Mesenteric fat pad (tissue), 1 donor: ENCODE data around the gene GREM1. TPM values are rescaled to one million over a fixed set of nuclear protein-coding genes. Genes with fewer than 3 reads are reported as not detected.

ENCODE experiments used
- DNase-seq: peaks from one replicate; pipeline ENCODE4 v3.0.0-alpha.2; 2020; ENCODE audit warnings: low spot score
- long read RNA-seq: library from polyadenylated mRNA; unstranded; transcript quantifications from one replicate; pipeline ENCODE4 v2.0.0, GENCODE V29; 2020
- total RNA-seq: library from RNA; stranded (reverse); fragmentation: NEBNext Ultra II Directional; extraction: Animal tissue kit (Norgen Biotek cat#: 25700); gene quantifications from one replicate; pipeline ENCODE4 v1.2.1, GENCODE V29; 2021
- donor health status: DM: yes; HTN: yes; CAD: no.

Gene GREM1
- 435 TPM for total RNA-seq
- long read RNA-seq, full-length matches to known transcripts: 61 of 108 reads
- long read RNA-seq, partial matches to known transcripts: 0 of 108 reads
- long read RNA-seq, other reads (novel, unspliced or antisense): 47 of 108 reads

DNA sequence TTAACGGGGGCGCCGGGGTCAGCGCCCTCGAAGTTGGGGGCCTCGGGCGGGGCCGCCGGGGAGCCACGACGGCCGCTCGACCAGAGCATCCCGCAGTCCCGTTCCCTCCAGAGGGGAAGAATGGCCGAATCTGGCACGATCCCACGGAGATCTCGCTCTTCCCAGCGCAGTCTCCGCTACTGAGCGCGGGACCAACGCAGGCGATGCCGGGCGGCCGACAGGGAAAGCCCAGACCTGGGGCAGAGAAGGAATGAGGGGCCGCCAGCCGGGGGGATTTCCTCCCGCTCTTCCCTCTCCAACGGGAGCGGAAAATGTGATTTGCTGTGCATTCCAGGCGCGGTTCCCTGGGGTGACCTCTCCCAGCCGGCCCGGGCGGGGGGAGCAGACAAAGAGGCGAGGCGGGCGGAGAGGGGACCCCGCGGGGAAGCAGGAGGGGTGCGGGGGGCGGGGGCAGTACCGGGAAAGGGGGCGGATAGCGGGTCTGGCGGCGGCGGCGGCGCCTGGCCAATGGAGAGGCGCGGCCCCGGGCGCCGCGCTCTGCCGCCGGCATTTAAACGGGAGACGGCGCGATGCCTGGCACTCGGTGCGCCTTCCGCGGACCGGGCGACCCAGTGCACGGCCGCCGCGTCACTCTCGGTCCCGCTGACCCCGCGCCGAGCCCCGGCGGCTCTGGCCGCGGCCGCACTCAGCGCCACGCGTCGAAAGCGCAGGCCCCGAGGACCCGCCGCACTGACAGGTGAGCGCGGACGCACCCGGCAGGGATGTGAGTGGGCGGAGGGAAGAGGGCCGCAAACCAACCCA, at the start of gene GREM1:
Gene GREM1, plus strand, starts transcription at position 579 of the 801 bp plus-strand sequence. CDS start 12,687 bp downstream, outside the sequence.
- no peak for DNase-seq

- DNase-seq: no peak
Observed at GRCh38 chr15:32668942-32669341, 48.9 kb upstream of the GREM1 start.

GRCh38 chr15:32669896-32670611, 47.8 kb upstream of the GREM1 start:
- no peak for DNase-seq

GRCh38 chr15:32670623-32671022, 47.2 kb upstream of the GREM1 start:
- DNase-seq: no peak

GRCh38 chr15:32671339-32672325, 46.2 kb upstream of the GREM1 start:
- DNase-seq: no peak

DNA sequence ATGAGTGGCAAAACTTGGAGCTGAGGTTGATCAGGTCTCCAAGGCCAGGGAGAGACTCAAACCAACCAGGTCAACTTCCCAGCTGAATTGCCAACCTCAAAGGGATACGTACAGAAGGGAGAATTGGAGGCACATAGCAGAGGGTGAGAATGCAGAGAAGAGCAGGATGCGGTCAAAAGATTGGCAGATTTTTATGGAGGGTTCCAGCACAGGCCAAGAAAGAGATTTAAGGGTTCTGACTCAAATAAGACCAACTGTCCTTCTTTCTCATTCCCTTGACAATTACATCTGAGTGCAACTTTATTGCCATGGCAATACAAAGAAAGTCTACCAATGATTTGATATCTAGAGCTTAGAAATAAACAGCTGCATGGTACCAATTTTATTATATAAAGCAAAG, 43.1 kb upstream of the GREM1 start:
- no peak for DNase-seq

GRCh38 chr15:32675466-32675865, 42.3 kb upstream of the GREM1 start:
- DNase-seq: no peak

- DNase-seq: no peak
Observed at GRCh38 chr15:32676169-32676568, 41.6 kb upstream of the GREM1 start.

DNA sequence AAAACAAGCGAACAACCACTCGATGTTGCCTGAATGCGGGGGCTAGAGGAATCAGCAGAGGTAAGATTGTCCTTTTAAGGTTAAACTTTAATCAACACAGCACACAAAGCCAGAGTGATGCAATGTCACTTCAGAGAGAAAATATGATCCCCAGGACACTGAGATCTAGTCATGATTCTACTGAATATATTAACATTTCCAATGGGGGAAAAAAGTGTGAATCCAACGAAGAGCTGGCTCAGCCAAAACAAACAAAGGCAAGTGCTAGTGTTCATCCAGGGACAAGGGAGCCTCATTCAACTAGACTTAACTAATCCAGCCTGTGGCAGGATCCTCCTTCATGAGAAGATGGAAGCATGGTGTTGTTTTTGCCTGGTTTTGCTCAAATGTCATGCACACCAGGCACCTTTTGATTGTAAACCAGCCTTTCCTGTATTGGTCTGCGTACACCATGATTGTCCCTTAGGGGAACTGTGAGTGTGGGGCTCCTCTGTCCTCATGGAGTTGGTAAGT, 40.5 kb upstream of the GREM1 start:
- DNase-seq: no peak

DNA sequence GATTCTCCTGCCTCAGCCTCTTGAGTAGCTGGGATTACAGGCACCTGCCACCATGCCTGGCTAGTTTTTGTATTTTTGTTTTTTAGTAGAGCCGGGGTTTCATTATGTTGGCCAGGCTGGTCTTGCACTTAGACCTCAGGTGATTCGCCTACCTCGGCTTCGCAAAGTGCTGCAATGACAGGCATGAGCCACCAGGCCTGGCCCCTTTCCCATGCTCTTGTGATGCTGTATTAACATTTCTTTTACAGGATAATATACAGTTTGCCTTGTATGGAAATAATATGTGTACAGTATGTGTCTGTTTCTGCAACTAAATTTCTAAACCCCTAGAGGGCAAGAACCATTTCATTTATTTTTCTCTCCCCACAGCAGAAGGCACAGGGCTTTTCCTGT, 38.5 kb upstream of the GREM1 start:
- no peak for DNase-seq

GRCh38 chr15:32682569-32682968, 35.2 kb upstream of the GREM1 start:
- DNase-seq: no peak

- no peak for DNase-seq
Observed at GRCh38 chr15:32682977-32683630, 34.7 kb upstream of the GREM1 start.

GRCh38 chr15:32683906-32684584, 33.8 kb upstream of the GREM1 start:
- no peak for DNase-seq

- DNase-seq: no peak
Observed at GRCh38 chr15:32685576-32685975, 32.2 kb upstream of the GREM1 start.

DNA sequence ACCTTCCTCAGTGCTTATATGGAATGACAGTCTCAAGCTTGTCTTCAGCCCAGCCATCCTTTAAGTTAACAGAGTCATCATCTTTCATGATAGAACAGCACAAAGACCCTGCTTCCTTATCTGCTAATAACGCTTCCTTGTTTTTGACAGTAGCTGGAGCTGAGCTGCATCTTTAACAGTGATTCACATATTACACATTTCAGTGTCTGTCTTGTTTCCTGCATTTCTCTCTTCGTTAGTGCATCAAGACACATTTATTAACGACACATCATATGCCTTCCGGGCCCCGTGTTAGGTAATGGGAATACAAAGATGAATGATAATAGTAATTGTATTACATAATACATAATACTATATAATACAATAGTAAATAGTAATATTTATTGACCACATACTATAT, 30.2 kb upstream of the GREM1 start:
- no peak for DNase-seq

DNA sequence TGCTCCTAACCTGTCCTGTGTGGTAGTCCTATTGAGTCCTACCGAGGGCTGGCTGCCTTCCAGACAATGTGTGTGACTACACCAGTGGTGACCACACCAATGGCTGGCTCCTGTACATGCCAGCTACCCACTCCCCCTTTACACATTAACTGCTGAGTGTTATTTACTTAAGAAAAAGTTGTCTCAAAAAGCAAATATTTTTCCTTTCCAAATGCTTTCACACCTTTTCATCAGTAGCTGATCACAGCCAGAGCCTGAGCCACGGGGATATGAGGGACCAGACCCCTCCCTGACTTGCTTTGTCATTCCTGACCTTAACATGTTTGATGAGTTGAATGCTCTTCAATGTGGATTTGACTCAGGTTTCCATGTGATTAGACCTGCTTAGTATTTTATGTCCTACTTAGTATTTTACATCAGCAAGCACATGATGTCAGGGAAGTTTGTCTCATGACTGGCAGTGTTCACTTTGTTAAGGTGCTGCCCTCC, 29.6 kb upstream of the GREM1 start:
- DNase-seq: no peak

GRCh38 chr15:32690941-32691688, 26.7 kb upstream of the GREM1 start:
- DNase-seq: no peak

- DNase-seq: no peak
Observed at GRCh38 chr15:32691689-32692038, 26.1 kb upstream of the GREM1 start.

DNA sequence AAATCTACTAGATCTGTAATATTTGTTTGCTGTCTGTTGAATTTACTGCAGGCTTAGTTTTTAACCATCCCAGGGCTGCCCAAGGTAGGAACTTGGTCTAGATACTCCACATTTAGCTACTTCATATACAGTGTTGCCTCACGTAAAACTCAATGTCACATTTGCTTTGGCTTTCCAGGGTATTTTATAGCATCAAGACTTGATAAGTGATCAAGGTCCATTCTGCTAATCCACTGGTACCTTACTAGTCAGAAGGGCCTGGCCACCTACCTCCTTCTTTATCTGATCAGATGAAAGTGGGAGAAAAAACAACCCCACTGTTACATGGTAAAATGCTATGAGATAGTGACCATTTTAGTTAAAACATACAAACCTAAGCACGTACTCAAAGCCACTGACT, 25.5 kb upstream of the GREM1 start:
- no peak for DNase-seq
